Caco-2 (cell line): ENCODE data around the gene EIF2S1. TPM values are rescaled to one million over a fixed set of nuclear protein-coding genes. Genes with fewer than 3 reads are reported as not detected.

ENCODE experiments used
- BruUV-seq: library from RNA; stranded (reverse); fragments of 400-500 nt; replicated peaks from 2 replicates; lab custom pipeline; 2021; lab: Mats Ljungman, UMichigan
- CTCF ChIA-PET: fragments of 300-600 bp; sonication (Branson Sonifier 250); formaldehyde crosslinking; loops from one replicate; lab custom pipeline; 2022; ENCODE audit warnings: antibody characterized with exemption; lab: Charles Lee
- POLR2A ChIA-PET: fragments of 300-600 bp; sonication (Branson Sonifier 250); formaldehyde crosslinking; loops from one replicate; lab custom pipeline; 2022; ENCODE audit warnings: antibody characterized with exemption; lab: Charles Lee
- DNase-seq, 2 experiments: peaks; one replicate each; pipeline versions ENCODE4 v3.0.0 to v3.0.0-alpha.2; 2020 to 2022
- H3K27me3 ChIP-seq: replicated peaks from 2 replicates; pipeline ENCODE4 v1.6.0; 2011; ENCODE audit warnings: low read length; ENCODE audit not compliant: control insufficient read depth, insufficient read depth
- H3K36me3 ChIP-seq: 2 replicates; pipeline ENCODE4 v1.5.1; 2011; ENCODE audit warnings: low read length; ENCODE audit not compliant: control insufficient read depth, insufficient read depth
- H3K4me1 ChIP-seq: fragments of 250-450 bp; sonication (Bioruptor Pico); 2 replicates; pipeline ENCODE4 v1.5.1; 2020; ENCODE audit warnings: mild to moderate bottlenecking
- H3K4me3 ChIP-seq: 2 replicates; pipeline ENCODE4 v1.5.1; 2011; ENCODE audit warnings: low read depth, mild to moderate bottlenecking, control low read depth, low read length
- H3K9me3 ChIP-seq: fragments of 250-450 bp; sonication (Bioruptor Pico); 2 replicates; pipeline ENCODE4 v1.5.1; 2020; ENCODE audit warnings: mild to moderate bottlenecking, moderate library complexity
- H3K27ac Mint-ChIP-seq: one replicate; pipeline ENCODE4 v1.8.0; 2022; ENCODE audit warnings: mixed read lengths; ENCODE audit not compliant: unreplicated experiment
- H3K27me3 Mint-ChIP-seq: one replicate; pipeline ENCODE4 v1.8.0; 2022; ENCODE audit warnings: mixed read lengths; ENCODE audit not compliant: insufficient read depth, unreplicated experiment
- H3K36me3 Mint-ChIP-seq: one replicate; pipeline ENCODE4 v1.8.0; 2022; ENCODE audit warnings: mild to moderate bottlenecking, mixed read lengths; ENCODE audit not compliant: insufficient read depth, unreplicated experiment
- H3K4me1 Mint-ChIP-seq: one replicate; pipeline ENCODE4 v1.8.0; 2022; ENCODE audit warnings: low read depth, mixed read lengths; ENCODE audit not compliant: unreplicated experiment
- H3K4me3 Mint-ChIP-seq: one replicate; pipeline ENCODE4 v1.8.0; 2022; ENCODE audit warnings: mild to moderate bottlenecking, moderate library complexity, mixed read lengths; ENCODE audit not compliant: unreplicated experiment
- H3K9me3 Mint-ChIP-seq: one replicate; pipeline ENCODE4 v1.8.0; 2022; ENCODE audit warnings: mixed read lengths; ENCODE audit not compliant: unreplicated experiment
- CTCF ChIP-seq, 2 experiments: fragments of 200-600 bp in 1 of 2; IDR thresholded peaks; 1 replicate in 1 of 2; 2 replicates in 1 of 2; pipeline versions ENCODE4 v1.5.1 to v1.8.0; 2011 to 2022; ENCODE audit warnings: antibody characterized with exemption in 1 of 2, control low read depth in 1 of 2, inconsistent platforms in 1 of 2, low read depth in 1 of 2, low read length in 1 of 2, mild to moderate bottlenecking in 1 of 2, moderate library complexity in 1 of 2; ENCODE audit not compliant: insufficient read depth in 1 of 2, severe bottlenecking in 1 of 2, unreplicated experiment in 1 of 2
- intact Hi-C: fragments of 100-400 bp; cut with micrococcal nuclease; formaldehyde crosslinking; loops from one replicate; pipeline ENCODE4 v1.10.0; 2022; ENCODE audit not compliant: unreplicated experiment
- total RNA-seq: library from RNA; stranded (reverse); gene quantifications from 2 replicates; pipeline ENCODE4 v1.2.3, GENCODE V29; 2022

The EIF2S1 gene
- total RNA-seq, 1 experiment from 2014 or later = 144 TPM

DNA sequence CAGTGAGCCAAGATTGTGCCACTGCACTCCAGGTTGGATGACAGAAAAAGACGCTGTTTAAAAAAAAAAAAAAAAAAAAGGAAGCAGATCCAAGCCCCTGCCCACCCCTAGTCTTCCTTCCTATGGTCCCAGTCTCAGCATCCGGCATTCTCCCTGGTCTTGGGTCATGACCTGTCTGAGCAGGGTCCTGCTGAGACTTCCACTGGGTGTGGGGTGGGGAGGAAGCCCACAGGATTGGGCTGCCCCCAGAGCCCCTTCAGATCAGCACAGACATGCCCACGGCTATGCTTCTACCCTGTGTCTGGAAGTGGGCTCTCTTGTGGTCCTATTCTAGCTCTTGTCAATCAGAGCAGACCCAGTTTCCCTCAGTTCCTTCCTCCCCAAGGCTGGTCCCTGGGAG lies 64.4 kb downstream of the EIF2S1 start:
- Mint-ChIP-seq H3K36me3 (no peaks in the 10 kb centered on the region), H3K27ac (no peak overlapping the region), H3K9me3 (no peaks in the 10 kb centered on the region), H3K27me3 (no peaks in the 10 kb centered on the region), H3K4me1 (peaks cover 10% of the 10 kb centered on the region), H3K4me3 (no peak overlapping the region)
- intact Hi-C loops = no loop called here
- Histone ChIP-seq H3K4me3 (no peak overlapping the region), H3K9me3 (no peaks in the 10 kb centered on the region), H3K27me3 (no peaks in the 10 kb centered on the region), H3K4me1 (peaks cover 17% of the 10 kb centered on the region), H3K36me3 (no peaks in the 10 kb centered on the region)
- BruUV-seq = no TSS peak
- POLR2A ChIA-PET = no interaction called here
- no peak for TF ChIP-seq CTCF (IDR thresholded peaks at IDR 0.05; ENCODE audit: insufficient read depth in 1 of 2, low read depth in 1 of 2, low read length in 1 of 2, severe bottlenecking in 1 of 2, unreplicated experiment in 1 of 2)
- CTCF ChIA-PET = interaction anchor here (1.2 kb wide), 1 partner anchor 147 kb away, joined by 6 read pairs; no protein-coding TSS in a partner anchor
- no peak for DNase-seq

GRCh38 chr14:67425608-67426007 lies 65.5 kb downstream of the EIF2S1 start:
- ChIA-PET CTCF (interaction anchor here (3.8 kb wide), 1 partner anchor 279 kb away, joined by 27 read pairs; no protein-coding TSS in a partner anchor), POLR2A (no interaction called here)
- no TSS peak for BruUV-seq
- no peak for DNase-seq
- Histone ChIP-seq H3K4me3 (no peak overlapping the region), H3K9me3 (no peaks in the 10 kb centered on the region), H3K4me1 (peaks cover 22% of the 10 kb centered on the region), H3K27me3 (no peaks in the 10 kb centered on the region), H3K36me3 (no peaks in the 10 kb centered on the region)
- no peak for TF ChIP-seq CTCF (IDR thresholded peaks at IDR 0.05; ENCODE audit: insufficient read depth in 1 of 2, low read depth in 1 of 2, low read length in 1 of 2, severe bottlenecking in 1 of 2, unreplicated experiment in 1 of 2)
- H3K4me3 Mint-ChIP-seq = no peak overlapping the region
- no peak overlapping the region for H3K27ac Mint-ChIP-seq
- H3K4me1 Mint-ChIP-seq = peaks cover 10% of the 10 kb centered on the region
- no peaks in the 10 kb centered on the region for H3K9me3 Mint-ChIP-seq
- no peaks in the 10 kb centered on the region for H3K27me3 Mint-ChIP-seq
- no peaks in the 10 kb centered on the region for H3K36me3 Mint-ChIP-seq
- intact Hi-C loops = loop anchor here (2.0 kb wide), 4 partner anchors 21 to 279 kb away; no protein-coding TSS in a partner anchor

GRCh38 chr14:67426161-67426560 lies 66.0 kb downstream of the EIF2S1 start:
- Histone ChIP-seq H3K27me3 (no peaks in the 10 kb centered on the region), H3K4me1 (peaks cover 22% of the 10 kb centered on the region), H3K4me3 (no peak overlapping the region), H3K9me3 (no peaks in the 10 kb centered on the region), H3K36me3 (no peaks in the 10 kb centered on the region)
- intact Hi-C loops = loop anchor here (2.0 kb wide), 4 partner anchors 21 to 279 kb away; no protein-coding TSS in a partner anchor
- BruUV-seq = no TSS peak
- Mint-ChIP-seq H3K36me3 (no peaks in the 10 kb centered on the region), H3K4me1 (peaks cover 10% of the 10 kb centered on the region), H3K27ac (no peak overlapping the region), H3K4me3 (no peak overlapping the region), H3K27me3 (no peaks in the 10 kb centered on the region), H3K9me3 (no peaks in the 10 kb centered on the region)
- no peak for TF ChIP-seq CTCF (IDR thresholded peaks at IDR 0.05; ENCODE audit: insufficient read depth in 1 of 2, low read depth in 1 of 2, low read length in 1 of 2, severe bottlenecking in 1 of 2, unreplicated experiment in 1 of 2)
- DNase-seq = no peak
- CTCF ChIA-PET = interaction anchor here (0.6 to 3.8 kb wide), 11 partner anchors 13 to 278 kb away, joined by 3 to 49 read pairs (median 7); partner anchors contain the start of gene PLEK2
- POLR2A ChIA-PET = no interaction called here
